ENCODE results near the gene EPN2.

The EPN2 gene

DNA sequence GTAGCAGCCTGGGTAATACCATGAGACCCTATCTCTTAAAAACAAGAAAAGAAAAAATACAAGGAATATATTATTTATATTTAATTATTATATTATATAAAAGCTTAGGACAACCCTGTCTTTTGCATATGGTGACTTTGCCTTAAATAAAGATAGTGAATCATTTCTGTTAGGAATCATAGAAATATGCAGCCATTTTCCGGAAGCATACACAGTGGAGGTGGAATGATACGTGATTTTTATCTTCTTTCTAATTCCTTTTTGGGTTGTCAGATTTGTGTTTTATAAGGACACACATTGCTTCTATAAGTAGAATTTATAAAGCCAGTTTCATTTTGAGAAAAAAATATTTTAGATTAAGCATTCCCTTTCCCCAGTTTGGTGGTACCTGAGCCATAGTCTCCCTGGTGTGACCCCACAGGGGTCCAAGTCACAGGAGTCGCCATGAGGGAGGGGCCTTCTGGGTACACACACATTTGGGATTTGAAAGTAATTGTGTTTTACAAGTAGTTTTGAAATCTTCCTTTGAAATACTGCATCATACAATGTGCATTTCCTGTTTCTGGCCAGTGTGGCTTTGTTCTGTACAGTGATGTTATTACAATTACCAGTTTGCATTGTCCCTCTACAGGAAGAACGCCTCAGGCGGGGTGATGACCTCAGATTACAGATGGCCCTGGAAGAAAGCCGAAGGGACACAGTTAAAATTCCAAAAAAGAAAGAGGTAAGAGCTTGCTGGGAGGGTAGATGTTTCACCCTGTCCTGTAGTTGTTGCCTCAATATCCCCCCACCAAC, 74.5 kb downstream of the EPN2 start:
- DNase-seq (ENCODE audit: low spot score) = no peak

DNA sequence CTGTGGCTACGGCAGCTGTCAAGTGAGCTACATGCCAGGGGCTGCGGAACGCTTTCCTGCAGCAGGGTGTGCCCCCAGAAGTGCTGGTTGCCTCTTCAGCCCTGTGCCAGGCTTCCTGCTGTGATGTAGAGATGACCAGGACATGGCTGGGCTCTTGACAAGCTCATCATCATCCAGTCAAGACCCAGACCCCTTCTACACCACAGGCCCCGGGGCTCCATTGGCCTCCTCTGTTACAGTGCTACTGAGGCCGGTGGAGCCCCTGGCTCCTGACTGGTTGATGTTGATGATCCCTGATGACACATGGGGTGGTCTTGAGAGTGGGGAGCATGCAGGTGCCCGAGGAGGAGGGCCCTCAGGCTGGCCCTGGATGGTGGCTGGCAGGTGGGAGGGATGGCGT, 75.2 kb downstream of the EPN2 start:
- no peak for DNase-seq (ENCODE audit: low spot score)

DNA sequence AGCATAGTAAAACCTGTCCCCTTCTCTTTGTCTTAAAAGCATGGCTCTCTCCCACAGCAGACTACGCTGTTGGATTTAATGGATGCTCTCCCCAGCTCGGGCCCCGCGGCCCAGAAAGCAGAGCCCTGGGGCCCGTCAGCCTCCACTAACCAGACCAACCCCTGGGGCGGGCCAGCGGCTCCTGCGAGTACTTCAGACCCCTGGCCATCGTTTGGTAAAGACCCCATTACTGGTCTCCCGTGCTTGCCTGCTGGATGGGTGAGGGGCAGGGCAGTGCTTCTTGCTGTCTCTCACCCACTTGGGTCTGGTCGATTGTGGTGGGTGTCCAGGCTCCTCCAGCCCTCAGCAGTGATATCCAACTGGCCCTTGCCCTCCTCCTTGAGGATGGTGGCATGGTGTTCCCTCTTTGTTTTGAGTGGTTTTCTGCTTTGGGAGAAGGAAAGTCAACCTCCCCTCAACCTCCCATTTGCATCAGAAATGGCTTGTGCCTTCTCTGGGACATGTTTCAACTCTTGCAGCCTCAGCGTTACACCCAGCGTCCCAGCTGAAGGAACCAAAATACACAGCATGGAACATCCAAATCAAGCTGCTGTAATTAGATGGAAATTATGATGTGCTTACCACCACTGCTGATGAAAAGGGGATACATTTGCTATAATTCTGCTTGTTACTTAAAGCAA, 76.0 kb downstream of the EPN2 start:
- DNase-seq (ENCODE audit: low spot score) = no peak

DNA sequence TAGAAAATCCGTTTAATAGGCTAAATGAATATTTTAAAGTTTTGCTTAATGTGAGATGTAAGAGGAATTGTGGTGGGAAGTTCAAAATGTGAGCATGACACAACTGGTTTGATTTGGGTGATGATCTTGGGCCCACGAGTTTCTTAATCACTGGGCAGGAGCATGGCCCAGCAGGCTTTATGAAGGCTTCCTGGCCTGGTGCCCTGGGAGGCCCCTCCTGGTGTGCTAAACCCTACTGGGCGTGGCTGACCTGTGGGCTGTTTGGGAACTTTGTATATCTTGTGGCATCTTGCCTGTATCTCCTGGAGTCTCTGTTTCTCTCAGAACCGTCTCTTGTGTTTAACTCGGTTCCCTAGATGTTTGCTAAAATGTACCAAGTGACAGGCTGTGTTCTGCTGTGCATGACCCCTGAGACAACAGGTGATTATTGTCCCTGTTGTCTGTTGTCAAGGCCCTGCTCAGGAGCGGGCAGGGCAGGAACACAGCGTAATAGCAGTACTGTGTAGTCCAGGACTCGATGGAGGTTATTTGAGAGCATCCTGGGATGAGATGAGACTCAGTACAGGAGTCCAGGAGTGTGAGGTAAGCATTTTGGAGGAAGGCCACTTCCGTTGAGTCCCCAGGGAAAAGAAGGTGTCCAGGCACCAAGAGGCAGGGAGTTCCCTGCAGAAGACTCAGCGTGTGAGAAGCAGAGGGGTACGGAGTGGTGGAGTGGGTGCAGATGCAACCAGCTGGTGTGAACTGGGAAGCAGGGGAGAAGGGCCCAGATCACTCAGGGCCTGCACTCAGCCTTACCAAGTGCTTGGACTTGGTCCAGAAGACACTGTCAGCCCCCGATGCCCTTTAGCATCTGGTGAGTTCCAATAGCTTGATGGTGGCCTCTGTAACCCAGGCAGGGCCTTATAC, 76.8 kb downstream of the EPN2 start:
- no peak for DNase-seq (ENCODE audit: low spot score)

DNA sequence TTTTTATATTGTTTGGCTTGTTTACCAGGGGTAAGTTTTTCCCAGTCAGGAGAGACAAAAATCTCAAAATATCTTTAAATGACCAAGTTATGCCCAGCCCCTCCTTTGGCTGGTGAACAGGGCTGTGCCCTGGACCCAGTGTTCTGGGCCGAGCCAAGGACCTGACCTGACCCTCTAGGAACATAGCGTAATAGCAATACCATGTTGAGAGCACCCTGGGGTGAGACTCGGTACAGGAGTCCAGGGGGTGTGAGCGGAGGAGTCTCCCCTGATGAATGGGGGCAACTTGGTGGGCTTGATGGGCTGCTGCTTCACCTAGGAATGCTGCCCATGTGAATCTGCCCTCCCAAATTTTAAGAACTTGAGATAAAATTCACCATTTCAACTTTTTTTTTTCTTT, 77.9 kb downstream of the EPN2 start:
- DNase-seq (ENCODE audit: low spot score) = no peak

DNA sequence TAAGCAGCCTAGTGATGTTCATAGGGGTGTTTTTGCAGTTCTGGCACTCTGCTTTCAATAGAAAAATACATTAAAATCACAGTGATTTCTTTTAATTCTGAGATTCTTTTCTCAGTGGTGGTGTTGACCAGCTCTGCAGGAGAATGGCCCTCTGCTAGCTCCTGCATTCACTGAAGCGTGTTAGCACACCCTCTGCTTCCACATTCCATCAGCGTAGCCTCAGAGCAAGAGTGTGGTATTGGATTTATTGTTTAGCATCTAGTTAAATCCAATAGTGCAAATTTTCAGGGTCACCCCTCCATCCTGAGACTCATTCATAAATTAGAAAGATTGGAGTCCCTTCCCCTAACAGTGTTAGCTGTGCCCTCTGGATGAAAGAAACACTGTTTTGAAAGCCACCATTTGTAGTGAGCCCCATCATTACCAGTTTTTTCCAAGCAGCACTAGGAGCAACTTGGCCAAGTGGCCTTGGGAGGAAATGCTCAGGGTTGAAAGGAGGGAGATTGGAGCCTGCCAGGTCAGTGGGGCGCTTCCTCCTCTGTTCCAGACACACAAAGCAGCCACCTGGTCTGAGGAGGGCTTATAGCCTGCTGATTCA, 79.7 kb downstream of the EPN2 start:
- DNase-seq (ENCODE audit: low spot score) = no peak

DNA sequence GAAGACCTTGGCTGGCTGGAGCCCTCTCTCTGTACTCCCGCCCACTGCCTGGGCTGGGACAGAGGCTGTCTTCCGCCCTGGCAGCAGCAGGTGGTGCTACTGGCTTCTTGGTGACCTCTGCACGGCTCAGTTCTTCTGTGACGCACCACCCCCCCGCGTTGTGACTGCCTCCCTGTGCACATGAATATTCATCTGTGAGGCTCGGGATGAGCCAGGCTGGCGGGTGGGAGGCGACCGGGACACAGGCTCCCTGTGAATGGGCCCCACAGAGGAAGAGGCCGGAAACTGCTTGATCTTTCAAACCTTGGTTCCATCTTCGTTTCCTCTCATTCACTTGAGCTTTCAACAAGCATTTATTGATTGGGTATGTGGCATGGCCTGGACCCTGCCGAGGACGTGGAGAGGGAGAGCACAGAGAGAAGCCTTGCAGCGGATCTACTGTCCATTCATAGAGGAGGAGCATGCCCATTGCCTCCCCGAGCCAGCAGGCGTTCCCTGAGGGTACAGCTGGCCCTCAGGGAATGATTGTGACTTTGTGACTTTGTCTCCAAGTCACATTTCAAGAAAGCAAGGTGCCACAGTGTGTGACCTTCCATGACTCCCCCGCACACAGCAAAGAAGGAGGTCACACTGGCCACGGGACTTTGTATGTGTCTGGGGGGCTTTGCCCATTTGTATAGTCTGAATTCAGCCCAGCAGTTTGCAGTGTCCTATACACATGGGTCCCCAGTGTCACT, 80.4 kb downstream of the EPN2 start:
- peak; percentile 49 for DNase-seq (ENCODE audit: low spot score)

DNA sequence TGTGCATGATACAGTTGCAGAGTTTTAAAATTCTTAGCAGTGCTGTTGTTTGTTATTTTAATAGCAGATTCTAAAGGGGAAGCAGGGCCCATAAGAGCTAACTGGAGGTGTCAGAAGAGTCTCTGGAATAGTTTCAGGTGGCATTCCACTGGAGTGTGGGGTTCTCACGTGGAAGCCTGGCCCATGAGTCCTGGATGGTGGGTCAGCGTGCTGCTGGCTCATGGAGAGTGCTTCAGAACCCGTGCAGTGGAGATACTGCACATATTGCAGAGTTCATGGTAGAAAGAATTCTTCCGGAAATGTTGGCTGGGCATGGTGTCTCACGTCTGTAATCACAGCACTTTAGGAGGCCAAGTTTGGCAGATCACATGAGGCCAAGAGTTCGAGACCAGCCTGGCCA, 81.4 kb downstream of the EPN2 start:
- no peak for DNase-seq (ENCODE audit: low spot score)

DNA sequence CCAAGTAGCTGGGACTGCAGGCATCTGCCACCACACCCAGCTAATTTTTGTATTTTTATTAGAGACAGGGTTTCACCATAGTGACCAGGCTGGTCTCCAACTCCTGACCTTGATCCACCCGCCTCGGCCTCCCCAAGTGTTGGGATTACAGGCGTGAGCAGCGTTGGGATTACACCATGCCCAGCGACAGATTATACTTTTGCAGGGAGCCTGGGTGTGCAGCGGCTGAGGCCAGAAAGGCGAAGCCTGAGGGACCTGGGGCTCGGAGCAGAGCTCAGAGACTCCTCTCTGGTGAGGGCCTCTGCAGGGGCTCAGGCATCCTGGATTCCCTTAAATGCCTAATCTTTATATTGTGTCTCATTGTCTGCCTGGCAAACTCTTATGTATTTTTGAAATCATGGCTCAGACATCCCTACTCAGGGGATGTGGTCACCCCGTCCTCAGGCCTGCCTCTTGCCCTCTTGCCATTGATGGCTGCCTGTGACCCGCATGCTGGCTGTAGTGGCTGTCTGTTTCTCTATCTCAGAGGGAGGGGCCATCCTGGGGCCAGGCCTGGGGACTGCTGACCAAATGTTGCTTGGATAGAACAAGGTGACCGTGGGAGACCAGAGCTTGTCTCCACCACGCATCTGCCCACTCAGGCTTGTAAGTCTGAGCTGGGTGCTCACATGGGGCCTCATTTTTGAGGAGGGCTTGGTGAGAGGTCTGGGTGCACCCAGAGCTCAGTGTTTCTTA, 82.8 kb downstream of the EPN2 start:
- no peak for DNase-seq (ENCODE audit: low spot score)

DNA sequence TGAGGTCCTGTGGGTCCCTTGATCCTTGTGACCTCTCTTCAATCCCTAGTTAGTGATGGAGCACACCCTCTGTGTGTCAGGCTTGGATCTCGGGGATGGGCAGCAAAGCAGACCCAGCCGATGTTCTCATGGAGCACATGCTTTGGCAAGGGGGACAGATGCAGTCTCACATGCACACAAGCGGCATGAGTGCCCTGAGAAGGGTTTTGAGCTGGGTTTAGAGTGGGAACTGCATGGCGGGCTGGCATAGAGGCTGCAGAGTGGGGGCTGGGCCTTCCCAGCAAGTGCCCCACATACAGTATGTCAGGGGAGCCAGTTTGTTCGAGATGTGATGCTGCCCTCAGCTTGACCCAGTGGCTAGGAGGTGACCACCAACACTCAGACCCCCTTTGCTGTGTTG, 83.7 kb downstream of the EPN2 start:
- no peak for DNase-seq (ENCODE audit: low spot score)

DNA sequence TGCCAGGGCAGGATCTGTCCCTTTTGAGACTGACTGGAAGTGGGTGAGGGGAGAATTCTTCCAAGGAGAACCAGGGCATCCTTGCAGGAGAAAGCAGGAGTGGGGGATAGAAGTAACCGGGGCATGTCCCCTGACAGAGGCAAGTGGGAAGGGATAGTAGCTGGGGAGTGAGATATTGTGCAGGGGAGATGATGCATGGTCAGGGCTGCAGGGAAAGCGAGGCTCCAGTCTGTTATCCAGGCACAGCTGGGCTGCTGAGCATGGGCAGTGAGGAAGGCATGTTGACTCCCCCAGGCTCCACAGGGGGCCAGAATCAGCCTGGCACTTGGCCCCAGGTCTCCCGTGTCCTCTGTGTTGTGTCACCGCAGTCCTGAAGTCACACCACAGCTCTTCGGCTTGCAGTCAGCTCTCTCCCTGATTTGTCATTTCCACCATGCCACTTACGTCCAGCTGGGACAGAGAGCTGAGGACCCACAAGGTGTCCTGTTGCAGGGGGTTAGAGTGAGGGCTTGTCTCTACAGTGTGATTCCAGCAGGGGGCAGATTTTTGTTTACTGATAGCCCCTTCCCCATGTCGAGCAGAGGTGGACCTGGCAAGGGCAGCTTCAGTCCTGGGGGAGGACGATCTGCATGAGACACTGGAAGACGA, 84.4 kb downstream of the EPN2 start:
- DNase-seq (ENCODE audit: low spot score) = no peak

DNA sequence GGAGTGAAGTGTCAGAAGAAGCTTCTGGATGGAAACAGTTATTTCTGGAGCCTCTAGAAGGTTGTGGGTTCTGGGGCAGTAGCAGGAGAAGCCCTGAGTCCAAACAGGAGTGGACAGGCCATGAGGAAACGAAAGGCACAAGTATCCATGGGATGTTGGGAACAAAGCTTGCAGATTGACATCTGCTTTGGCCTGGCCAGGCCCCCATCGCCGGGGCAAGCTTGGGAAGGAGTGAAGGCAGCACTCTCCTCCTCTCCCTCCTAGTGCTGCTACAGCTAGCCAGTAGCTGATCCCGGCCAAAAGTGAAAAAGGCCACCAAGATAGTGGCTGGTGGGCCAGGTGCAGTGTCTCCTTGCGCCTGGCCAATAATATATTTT, 85.0 kb downstream of the EPN2 start:
- DNase-seq (ENCODE audit: low spot score) = no peak

DNA sequence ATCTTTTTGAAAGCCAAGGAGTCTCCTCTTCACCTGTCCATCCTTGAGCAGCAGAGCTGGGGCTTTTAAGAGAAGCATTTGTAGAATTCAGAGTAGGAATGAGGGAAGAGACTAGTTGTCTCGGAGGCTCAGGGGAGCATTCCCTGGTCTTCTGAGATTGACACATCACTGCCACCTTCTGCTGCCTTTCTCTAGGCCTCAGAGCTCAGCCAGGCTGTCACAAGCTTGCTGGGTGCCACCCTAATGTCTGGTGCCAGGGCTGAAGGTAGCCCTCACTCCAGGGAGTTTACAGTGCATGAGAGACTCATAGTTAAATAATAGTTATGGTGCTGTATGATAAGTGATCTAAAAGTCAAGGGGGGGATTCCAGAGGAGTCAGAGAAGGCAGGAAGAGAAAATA, 85.7 kb downstream of the EPN2 start:
- DNase-seq (ENCODE audit: low spot score) = no peak

DNA sequence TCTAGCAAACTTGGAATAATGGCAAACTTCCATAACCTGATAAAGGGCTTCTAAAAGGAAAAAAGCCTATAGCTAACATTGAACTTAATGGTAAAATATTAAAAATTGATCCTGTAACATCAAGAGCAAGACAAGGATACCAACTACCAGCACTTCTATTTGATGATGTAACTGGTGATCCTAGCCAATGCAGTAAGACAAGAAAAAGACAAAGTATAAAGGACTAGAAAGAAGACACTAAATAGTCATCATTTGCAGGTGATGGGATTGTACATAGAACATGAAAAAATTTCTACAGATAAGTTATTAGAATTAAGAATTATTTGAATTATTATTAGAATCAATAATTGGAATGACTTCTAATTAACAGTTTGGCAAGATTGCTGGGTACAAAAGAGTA, 88.4 kb downstream of the EPN2 start:
- no peak for DNase-seq (ENCODE audit: low spot score)

DNA sequence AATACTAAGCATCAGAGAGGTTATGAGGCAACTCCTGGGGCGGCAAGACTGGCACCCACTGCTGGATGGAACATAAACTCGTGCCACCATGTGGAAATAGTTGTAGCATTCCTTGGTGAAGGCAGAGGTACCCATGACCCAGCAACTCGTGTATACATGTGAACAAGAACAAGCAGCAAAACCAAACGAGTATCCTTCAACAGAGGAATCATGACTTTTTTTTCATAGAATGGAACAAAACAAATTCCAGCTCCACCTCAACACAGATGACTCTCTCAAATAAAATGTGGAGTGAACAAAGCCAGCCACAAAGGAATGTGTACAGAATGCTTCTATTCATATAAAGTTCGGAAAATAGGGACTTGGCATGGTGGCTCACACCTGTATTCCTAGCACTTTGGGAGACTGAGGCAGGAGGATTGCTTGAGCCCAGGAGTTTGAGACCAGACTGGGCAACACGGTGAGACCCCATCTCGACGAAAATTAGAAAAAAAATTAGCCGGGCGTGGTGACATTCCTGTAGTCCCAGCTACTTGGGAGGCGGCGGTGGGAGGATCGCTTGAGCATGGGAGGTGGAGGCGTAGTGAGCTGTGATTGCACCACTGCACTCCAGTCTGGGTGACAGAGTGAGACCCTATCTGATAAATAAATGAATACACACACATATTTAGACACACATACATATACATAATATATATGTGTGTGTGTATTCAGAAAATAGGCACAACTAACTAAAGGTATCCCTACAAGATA, 90.0 kb downstream of the EPN2 start:
- DNase-seq (ENCODE audit: low spot score) = no peak

DNA sequence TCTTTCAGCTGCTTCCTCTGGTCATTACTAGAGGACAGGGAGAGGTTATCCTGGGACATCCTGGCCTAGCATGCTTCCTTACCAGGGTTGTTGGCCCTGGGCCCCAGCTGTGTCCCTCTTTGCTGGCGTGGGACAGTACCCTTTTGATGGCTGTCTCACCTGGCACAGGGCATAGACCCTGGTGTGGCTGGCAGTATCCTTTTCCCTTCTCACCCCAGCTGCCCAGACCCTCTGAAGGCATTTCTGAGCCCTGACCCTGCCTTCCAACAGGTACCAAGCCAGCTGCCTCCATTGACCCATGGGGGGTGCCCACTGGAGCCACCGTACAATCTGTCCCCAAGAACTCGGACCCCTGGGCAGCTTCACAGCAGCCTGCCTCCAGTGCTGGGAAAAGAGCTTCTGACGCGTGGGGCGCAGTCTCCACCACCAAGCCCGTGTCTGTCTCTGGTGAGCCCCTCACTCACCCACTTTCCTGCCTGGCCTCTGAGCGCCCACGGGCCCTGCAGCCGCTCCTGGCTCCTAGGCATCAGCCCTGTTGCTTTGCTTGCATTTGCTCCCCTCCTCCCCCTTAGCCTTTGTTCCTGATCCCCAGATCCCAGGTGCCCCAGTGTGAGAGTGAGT, 91.4 kb downstream of the EPN2 start:
- DNase-seq (ENCODE audit: low spot score) = no peak

DNA sequence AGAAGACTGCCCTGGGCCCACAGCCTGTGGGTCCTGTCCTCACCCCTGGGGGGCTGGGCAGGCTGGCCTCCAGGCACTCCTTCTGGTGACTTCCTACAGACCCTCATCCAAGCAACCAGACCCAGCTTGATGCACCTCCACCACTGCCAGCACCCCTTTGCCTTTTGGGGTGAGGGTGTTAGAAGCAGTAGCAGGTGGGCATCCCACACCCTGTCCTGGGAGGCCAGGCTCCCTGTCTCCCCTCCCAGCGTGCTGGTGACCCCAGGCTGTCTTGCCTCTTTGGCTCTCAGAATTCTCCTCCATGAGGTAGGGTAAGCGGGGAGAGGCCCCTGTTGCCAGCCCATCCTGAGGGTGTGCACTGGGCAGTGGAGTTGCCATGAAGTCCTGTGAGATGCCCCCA, 92.0 kb downstream of the EPN2 start:
- no peak for DNase-seq (ENCODE audit: low spot score)

DNA sequence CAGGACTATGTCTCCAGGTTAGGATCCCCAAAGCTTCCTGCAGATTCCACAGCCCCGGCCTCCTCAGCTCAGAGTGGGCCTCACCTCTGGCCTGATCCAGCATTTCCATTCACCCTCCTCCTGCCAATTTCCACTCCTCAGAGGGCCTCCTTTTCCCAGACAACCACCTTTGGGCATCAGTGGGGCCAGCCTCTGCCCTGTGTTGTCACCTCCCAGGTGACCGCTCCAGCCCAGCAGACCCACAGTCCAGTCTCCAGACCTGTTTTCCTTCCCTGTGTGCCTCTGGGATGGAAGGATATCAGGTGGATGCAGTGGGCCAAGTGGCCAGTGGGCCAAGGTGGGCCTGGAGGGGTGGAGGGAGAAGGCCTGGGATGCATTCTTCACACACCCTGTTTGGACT, 92.7 kb downstream of the EPN2 start:
- no peak for DNase-seq (ENCODE audit: low spot score)

DNA sequence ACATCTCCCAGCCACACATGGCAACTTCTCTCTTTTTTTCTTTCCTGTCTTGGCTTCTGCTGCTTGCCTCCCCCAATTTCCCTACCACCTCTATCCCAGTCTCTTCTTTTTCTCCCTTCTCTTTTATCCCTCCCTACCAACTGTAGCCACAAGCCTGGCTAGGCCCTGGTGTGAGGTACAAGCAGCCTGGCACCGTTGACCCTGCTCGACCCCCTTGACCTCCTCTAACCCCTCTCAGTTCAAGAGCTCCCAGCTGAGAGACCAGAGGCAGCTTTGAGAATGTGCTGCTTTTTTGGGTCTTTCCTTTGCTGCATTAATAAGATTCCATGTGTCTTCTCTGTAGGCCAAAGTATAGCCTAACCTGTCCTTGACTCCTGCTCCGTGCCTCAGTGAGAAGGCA, 93.1 kb downstream of the EPN2 start:
- no peak for DNase-seq (ENCODE audit: low spot score)

Measured in COLO829 (cell line).